Measurements from ENCODE around the gene ADGRL3.
"Not testable (repeated sequence)": the region's sequence is repeated elsewhere in the genome, so short reads cannot be mapped to it uniquely, and the experiment has no call there.

The ADGRL3 gene

DNA sequence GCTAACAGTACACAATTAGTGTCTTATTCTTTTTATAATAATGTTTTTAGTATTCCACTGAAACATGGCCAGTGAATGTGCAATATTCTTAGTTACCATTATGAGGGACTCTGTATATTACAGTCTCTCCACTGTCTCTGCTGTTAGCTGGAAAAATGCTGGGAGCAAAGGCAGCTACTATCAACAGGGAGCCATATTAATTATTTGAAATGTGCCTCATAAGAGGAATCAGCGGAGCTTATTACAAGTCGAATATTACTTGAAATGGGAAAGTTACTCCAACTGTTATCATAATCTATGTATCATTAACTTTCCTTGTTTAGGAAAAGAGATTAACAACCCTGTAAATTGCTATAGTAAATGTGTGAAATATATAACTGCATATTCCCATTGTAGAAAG lies 612.0 kb downstream of the ADGRL3 start:
- no peak for DNase-seq (ENCODE audit: low read depth in 2 of 2)

DNA sequence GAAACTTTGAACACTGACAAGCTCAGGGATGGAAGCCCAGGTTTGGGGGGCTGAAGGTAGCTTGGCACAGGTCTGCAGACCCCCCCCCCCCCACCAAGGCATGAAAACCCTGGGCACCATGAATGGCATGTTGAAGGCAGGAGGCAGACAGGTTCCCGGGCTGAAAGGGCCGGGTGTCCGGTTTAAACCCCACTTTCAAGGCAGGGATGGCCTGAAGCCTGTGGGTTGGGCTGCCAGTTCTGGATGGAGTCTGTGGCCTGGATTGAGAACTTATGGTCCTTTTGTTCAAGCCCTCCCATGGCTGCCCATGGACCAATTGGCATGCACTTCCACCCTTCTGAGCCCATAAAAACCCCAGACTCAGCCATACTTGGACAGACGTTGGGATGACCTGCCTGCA lies 616.9 kb downstream of the ADGRL3 start:
- no peak for DNase-seq (ENCODE audit: low read depth in 2 of 2)

DNA sequence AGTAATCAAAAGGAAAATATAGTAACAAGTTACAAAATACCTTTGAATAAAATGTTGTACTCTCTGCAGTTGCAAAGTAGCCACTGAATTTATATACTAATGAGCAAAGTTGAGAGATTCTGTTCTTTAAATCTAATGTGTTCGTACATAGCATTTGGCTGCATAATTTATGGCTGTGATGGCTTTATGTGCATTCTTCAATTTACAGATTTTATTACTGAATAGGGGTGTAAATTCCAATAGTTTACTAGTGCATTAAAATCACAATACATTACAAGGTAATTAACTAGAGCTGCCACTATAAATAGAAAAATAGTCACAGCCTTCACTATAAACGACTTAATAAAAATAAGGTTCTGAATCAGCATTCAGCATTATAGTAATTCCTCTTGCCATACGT lies 620.0 kb downstream of the ADGRL3 start:
- DNase-seq (ENCODE audit: low read depth in 2 of 2): no peak

GRCh38 chr4:61824454-61824853 lies 624.3 kb downstream of the ADGRL3 start:
- DNase-seq (ENCODE audit: low read depth in 2 of 2): no peak

DNA sequence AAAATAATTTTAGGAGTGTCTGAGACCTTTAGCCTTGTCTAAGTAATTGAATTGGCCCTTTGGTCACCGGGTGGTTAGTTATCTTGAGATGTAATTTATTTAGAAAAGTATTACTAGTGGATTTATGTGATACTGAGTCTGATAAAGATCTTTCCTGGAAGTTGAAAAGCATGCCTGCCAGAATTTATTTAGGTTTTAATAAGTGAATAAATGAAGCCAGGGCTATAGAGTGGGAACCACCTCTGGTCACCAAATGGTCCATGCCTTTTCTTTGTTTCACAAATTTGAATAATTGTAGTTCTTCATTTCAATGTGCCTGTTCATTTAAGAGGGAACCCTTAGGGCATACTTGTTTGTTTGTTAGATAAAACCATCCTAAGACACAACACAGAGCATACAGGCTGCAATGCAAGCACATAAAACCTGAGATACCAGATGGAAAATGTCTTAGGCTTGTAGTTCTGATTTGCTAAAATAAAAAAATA lies 627.8 kb downstream of the ADGRL3 start:
- no peak for DNase-seq (ENCODE audit: low read depth in 2 of 2)

DNA sequence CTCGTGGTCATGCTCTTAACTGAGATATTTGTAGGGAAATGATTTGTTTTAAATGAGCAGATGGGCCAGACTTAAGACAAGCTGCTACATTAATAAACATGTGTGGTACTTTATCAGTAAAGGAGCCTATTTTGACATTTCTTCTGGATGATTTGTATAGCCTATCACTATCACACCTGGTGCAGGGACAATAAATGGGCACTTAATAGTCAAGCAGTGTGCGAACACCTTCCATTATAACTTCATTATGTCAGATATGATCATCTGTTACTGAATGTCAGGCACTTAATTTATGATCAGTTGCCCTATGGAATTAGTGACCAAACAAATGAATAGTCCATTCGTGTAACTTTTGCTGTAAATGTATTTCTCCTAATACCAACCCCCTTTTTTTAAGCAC lies 628.8 kb downstream of the ADGRL3 start:
- no peak for DNase-seq (ENCODE audit: low read depth in 2 of 2)

- no peak for DNase-seq (ENCODE audit: low read depth in 2 of 2)
These were observed 631.9 kb downstream of the ADGRL3 start for GRCh38 chr4:61831987-61832386.

- no peak for DNase-seq (ENCODE audit: low read depth in 2 of 2)
These were observed 637.3 kb downstream of the ADGRL3 start for GRCh38 chr4:61837395-61837794.

- no peak for DNase-seq (ENCODE audit: low read depth in 2 of 2)
These were observed 637.9 kb downstream of the ADGRL3 start for GRCh38 chr4:61838072-61838471.

DNA sequence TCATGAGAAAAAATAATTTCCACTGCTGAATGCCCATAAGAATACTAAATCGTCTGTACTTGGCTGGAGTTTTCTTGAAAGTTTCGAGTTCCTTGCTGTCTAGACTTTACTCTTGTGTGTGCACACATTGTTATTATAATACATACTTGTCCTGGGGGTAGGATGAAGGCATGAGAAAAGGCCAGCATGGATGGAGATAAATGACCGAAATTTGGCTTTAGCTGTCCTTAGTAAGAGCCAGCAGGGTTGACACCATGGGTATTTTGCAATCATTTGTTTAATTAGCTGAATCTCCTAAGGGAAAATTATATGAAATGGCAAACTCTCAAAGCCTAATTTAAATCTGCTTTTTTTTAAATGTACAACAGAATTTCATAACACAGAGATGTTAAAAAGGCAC lies 641.6 kb downstream of the ADGRL3 start:
- no peak for DNase-seq (ENCODE audit: low read depth in 2 of 2)

DNA sequence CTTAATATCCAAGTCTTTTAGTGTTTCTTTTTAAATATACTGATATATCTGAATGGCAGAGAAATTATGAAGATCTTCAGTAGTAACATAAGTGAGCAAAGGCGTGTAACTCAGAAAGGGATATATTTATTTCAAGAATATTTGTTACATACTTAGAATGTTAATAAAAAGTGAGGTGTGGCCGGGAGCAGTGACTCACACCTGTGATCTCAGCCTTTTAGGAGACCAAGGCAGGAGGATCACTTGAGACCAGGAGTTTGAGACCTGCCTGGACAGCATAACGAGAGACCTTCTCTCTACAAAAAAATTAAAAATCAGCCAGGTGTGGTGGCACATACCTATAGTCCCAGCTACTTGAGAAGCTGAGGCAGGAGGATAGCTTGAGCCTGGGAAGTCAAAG lies 651.0 kb downstream of the ADGRL3 start:
- DNase-seq (ENCODE audit: low read depth in 2 of 2): no peak

- DNase-seq (ENCODE audit: low read depth in 2 of 2): not testable (repeated sequence)
These were observed 652.0 kb downstream of the ADGRL3 start for GRCh38 chr4:61852105-61852504.

- no peak for DNase-seq (ENCODE audit: low read depth in 2 of 2)
These were observed 652.9 kb downstream of the ADGRL3 start for GRCh38 chr4:61853041-61853440.

DNA sequence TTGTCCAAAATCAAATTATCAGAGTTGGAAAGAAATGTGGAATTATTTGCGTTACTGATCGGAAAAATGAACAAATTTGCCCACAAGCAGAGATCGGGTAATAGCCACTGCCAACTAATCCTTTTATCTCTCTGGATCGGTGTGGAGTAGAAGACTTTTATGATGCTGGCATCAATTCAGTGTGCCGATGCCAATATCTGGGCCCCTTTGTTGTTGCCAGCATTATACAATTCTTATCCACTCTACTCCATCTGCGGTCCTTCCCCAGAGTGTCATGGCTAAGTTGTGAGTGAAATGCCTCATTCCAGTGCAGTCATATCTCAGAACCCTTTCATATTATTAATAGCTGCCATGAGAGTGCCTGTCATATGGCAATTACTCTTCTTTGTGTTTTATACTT lies 660.2 kb downstream of the ADGRL3 start:
- no peak for DNase-seq (ENCODE audit: low read depth in 2 of 2)

- DNase-seq (ENCODE audit: low read depth in 2 of 2): no peak
These were observed 664.2 kb downstream of the ADGRL3 start for GRCh38 chr4:61864286-61864685.

DNA sequence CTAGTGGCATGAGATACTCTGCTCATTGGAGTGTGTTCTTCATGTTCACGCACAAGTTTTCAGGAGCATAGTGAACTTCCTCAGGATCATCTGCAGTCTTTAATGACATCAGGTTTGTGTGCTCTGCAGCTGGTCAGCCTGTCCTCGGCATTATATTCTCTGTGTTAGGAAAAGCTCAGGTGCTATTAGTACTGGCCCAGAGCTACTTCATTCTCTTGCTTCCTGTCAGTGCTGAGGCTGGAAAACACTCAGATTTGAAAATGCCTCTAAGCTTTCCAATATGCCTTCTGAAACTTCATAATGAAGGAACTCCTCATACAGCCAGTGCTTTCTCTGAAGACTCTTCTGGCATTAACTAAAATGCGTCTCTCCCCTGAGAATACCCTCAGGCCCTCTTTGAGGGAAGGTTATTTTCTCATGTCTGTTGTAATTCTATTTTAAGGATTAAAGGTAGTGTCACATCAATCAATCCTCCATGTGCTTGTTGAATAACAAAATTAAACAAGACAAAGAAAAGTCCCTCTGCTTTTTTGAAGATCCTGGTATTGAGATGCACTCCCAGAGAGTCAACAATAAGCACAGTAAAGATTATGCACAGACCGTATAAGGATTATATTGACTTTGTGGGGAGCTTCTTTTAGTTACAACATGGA lies 666.4 kb downstream of the ADGRL3 start:
- DNase-seq (ENCODE audit: low read depth in 2 of 2): no peak

DNA sequence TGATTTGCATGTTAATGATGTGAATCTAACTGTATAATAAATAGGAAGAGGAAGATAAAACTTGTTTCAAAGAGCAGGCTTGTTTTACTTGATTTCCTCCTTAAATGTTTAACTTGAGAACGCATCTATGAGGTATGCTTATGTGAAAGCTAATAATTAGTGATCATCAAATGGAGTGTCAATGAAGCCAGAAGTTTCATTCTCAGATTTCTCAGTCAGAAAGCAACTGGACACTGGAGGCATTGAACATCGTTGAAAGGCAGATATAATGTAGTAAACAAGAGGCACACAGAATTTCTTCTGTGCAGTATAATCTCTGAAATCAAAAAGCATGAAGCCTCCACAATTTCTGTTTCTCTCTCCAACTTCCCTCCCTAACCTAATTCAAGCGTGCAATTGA lies 672.9 kb downstream of the ADGRL3 start:
- no peak for DNase-seq (ENCODE audit: low read depth in 2 of 2)

DNA sequence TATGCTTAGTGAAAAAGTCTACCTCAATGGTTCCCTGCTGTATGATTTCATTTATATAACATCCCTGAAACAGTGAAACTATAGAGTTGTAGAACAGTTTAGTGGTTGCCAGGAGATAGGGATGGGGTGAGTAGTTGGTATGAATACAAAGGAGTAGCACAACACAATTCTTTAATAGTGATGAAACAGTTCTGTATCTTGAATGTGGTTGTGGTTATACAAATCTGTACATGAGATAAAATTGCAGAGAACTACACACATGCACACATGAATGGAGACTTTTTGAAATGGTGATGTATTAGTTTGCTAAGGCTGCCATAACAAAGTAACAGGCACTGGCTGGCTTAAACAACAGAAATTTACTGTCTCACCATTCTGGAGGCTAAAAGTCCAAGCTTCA lies 677.1 kb downstream of the ADGRL3 start:
- no peak for DNase-seq (ENCODE audit: low read depth in 2 of 2)

DNA sequence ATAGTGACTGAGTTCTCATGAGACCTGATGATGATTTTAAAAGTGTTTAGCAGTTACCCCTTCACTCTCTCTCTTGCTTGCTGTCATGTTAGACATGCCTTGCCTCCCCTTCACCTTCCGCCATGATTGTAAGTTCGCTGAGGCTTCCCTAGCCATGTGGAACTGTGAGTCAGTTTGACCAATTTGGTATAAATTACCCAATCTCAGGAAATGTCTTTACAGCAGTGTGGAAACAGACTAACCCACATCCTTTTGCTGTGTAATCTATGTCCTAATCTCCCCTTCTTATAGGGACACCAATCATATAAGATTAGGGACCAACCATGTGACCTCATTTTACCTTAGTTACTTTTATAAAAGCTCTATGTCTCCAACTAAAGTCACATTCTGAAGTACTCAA lies 677.8 kb downstream of the ADGRL3 start:
- no peak for DNase-seq (ENCODE audit: low read depth in 2 of 2)

DNA sequence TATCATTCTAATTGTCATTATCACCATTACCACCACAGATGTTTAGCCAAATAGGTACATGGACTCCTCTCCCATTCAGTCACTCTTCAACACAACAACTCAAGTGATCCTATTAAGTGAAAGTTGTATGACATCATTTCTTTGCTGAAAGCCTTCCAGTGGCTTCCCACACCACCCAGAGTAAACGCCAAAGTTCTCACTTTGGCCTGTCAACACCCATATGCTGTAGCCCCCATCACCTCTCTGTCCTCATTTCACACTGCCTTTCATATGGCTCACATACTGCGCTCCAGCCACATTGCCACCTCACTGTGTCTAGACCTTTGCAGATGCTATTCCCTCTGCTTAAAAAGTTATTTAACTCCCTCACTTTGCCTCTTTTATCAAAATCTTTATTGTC lies 682.3 kb downstream of the ADGRL3 start:
- no peak for DNase-seq (ENCODE audit: low read depth in 2 of 2)

DNA sequence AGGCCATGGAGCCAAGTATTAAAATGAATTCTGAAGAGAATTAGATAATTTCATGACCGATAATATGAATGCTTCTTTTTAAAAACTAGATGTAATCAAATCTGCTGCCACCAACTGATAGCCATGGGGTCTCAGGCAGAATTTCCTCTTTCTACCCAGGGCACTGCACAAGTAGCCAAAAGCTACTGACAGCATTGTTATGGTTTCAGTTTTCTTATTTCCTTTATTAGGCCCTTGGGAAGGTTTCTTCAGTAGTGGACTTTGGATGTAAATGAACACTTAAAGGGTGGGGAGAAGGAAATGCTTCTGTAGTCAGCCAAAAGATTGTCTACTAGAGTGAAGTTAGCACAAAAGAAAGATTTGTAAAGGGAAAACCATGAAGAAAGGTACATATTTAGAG lies 686.0 kb downstream of the ADGRL3 start:
- no peak for DNase-seq (ENCODE audit: low read depth in 2 of 2)

- no peak for DNase-seq (ENCODE audit: low read depth in 2 of 2)
These were observed 689.0 kb downstream of the ADGRL3 start for GRCh38 chr4:61889117-61889516.

GRCh38 chr4:61890321-61890720 lies 690.2 kb downstream of the ADGRL3 start:
- no peak for DNase-seq (ENCODE audit: low read depth in 2 of 2)

- no peak for DNase-seq (ENCODE audit: low read depth in 2 of 2)
These were observed 691.8 kb downstream of the ADGRL3 start for GRCh38 chr4:61891953-61892352.

Measured in stimulated activated CD8-positive, alpha-beta memory T cell treated with anti-CD3 and anti-CD28 coated beads, Interleukin-2, amount 100 ng/mL, for 48 hours (primary cell).